HEK293 (cell line): Measurements from ENCODE around the gene PPM1F.

ENCODE experiments used
- BCL6B ChIP-seq: fragments of 450-650 bp; formaldehyde crosslinking; IDR thresholded peaks from 2 replicates; pipeline ENCODE4 v1.5.1; 2017; ENCODE audit warnings: missing biosample characterization, missing genetic modification characterization
- GLIS2 ChIP-seq: fragments of 450-650 bp; formaldehyde crosslinking; IDR thresholded peaks from 2 replicates; pipeline ENCODE4 v1.5.1; 2016; ENCODE audit warnings: missing biosample characterization, missing genetic modification characterization
- INSM2 ChIP-seq: fragments of 450-650 bp; formaldehyde crosslinking; IDR thresholded peaks from 2 replicates; pipeline ENCODE4 v1.5.1; 2016; ENCODE audit warnings: missing biosample characterization, missing genetic modification characterization
- KLF7 ChIP-seq: fragments of 450-650 bp; formaldehyde crosslinking; IDR thresholded peaks from 2 replicates; pipeline ENCODE4 v1.5.1; 2016; ENCODE audit warnings: missing biosample characterization, missing genetic modification characterization, borderline replicate concordance
- OSR2 ChIP-seq: fragments of 450-650 bp; formaldehyde crosslinking; IDR thresholded peaks from 2 replicates; pipeline ENCODE4 v1.5.1; 2016; ENCODE audit warnings: missing biosample characterization, missing genetic modification characterization
- OVOL3 ChIP-seq: fragments of 450-650 bp; formaldehyde crosslinking; IDR thresholded peaks from 2 replicates; pipeline ENCODE4 v1.5.1; 2016; ENCODE audit warnings: missing biosample characterization, missing genetic modification characterization
- PRDM2 ChIP-seq: fragments of 450-650 bp; formaldehyde crosslinking; IDR thresholded peaks from 2 replicates; pipeline ENCODE4 v1.5.1; 2016; ENCODE audit warnings: missing biosample characterization, missing genetic modification characterization, borderline replicate concordance
- SP2 ChIP-seq: fragments of 450-650 bp; formaldehyde crosslinking; IDR thresholded peaks from 2 replicates; pipeline ENCODE4 v1.5.1; 2016; ENCODE audit warnings: missing biosample characterization, missing genetic modification characterization
- WT1 ChIP-seq: fragments of 450-650 bp; formaldehyde crosslinking; IDR thresholded peaks from 2 replicates; pipeline ENCODE4 v1.5.1; 2016; ENCODE audit warnings: missing biosample characterization, missing genetic modification characterization
- ZBTB26 ChIP-seq: fragments of 450-650 bp; formaldehyde crosslinking; optimal IDR thresholded peaks from 2 replicates; pipeline ENCODE3; 2016; ENCODE audit warnings: missing biosample characterization, mild to moderate bottlenecking, missing genetic modification characterization
- ZFP37 ChIP-seq: fragments of 450-650 bp; formaldehyde crosslinking; IDR thresholded peaks from 2 replicates; pipeline ENCODE4 v1.5.1; 2016; ENCODE audit warnings: missing biosample characterization, missing genetic modification characterization
- ZFP69B ChIP-seq: fragments of 450-650 bp; formaldehyde crosslinking; IDR thresholded peaks from 2 replicates; pipeline ENCODE4 v1.5.1; 2016; ENCODE audit warnings: missing biosample characterization, missing genetic modification characterization
- ZNF19 ChIP-seq: fragments of 450-650 bp; formaldehyde crosslinking; IDR thresholded peaks from 2 replicates; pipeline ENCODE4; 2016; ENCODE audit warnings: missing biosample characterization, missing genetic modification characterization, low read depth
- ZNF23 ChIP-seq: fragments of 450-650 bp; formaldehyde crosslinking; IDR thresholded peaks from 2 replicates; pipeline ENCODE4 v1.5.1; 2016; ENCODE audit warnings: missing biosample characterization, missing genetic modification characterization, borderline replicate concordance
- ZNF302 ChIP-seq: fragments of 450-650 bp; formaldehyde crosslinking; IDR thresholded peaks from 2 replicates; pipeline ENCODE4 v1.5.1; 2016; ENCODE audit warnings: missing biosample characterization, missing genetic modification characterization, low read depth
- ZNF324 ChIP-seq: fragments of 450-650 bp; formaldehyde crosslinking; IDR thresholded peaks from 2 replicates; pipeline ENCODE4 v1.5.1; 2016; ENCODE audit warnings: missing biosample characterization, missing genetic modification characterization
- ZNF354C ChIP-seq: fragments of 450-650 bp; formaldehyde crosslinking; IDR thresholded peaks from 2 replicates; pipeline ENCODE4 v1.5.1; 2016; ENCODE audit warnings: missing biosample characterization, missing genetic modification characterization, low read depth, borderline replicate concordance
- ZNF426 ChIP-seq: fragments of 450-650 bp; formaldehyde crosslinking; IDR thresholded peaks from 2 replicates; pipeline ENCODE4 v1.5.1; 2017; ENCODE audit warnings: missing biosample characterization, missing genetic modification characterization, mild to moderate bottlenecking, inconsistent platforms, moderate library complexity
- ZNF449 ChIP-seq: fragments of 450-650 bp; formaldehyde crosslinking; IDR thresholded peaks from 2 replicates; pipeline ENCODE4 v1.5.1; 2017; ENCODE audit warnings: missing biosample characterization, mild to moderate bottlenecking, missing genetic modification characterization, moderate library complexity
- ZNF621 ChIP-seq: fragments of 450-650 bp; formaldehyde crosslinking; IDR thresholded peaks from 2 replicates; pipeline ENCODE4 v1.5.1; 2017; ENCODE audit warnings: missing biosample characterization, missing genetic modification characterization
- ZNF645 ChIP-seq: fragments of 450-650 bp; formaldehyde crosslinking; IDR thresholded peaks from 2 replicates; pipeline ENCODE4; 2016; ENCODE audit warnings: missing biosample characterization, missing genetic modification characterization
- ZNF677 ChIP-seq: fragments of 450-650 bp; IDR thresholded peaks from 2 replicates; pipeline ENCODE4 v1.5.0; 2018; ENCODE audit warnings: missing biosample characterization, mild to moderate bottlenecking, missing genetic modification characterization, moderate library complexity
- ZNF692 ChIP-seq: fragments of 450-650 bp; formaldehyde crosslinking; IDR thresholded peaks from 2 replicates; pipeline ENCODE4 v1.5.1; 2016; ENCODE audit warnings: missing biosample characterization, missing genetic modification characterization
- ZNF747 ChIP-seq: fragments of 450-650 bp; formaldehyde crosslinking; IDR thresholded peaks from 2 replicates; pipeline ENCODE4 v1.5.1; 2016; ENCODE audit warnings: missing biosample characterization, missing genetic modification characterization
- ZSCAN16 ChIP-seq: fragments of 450-650 bp; formaldehyde crosslinking; IDR thresholded peaks from 2 replicates; pipeline ENCODE4 v1.5.1; 2016; ENCODE audit warnings: missing biosample characterization, missing genetic modification characterization
- ZSCAN23 ChIP-seq: fragments of 450-650 bp; formaldehyde crosslinking; IDR thresholded peaks from 2 replicates; pipeline ENCODE4 v1.5.1; 2016; ENCODE audit warnings: missing biosample characterization, missing genetic modification characterization

PPM1F gene

GRCh38 chr22:21982338-21982965, 29.8 kb upstream of the PPM1F start, which contains the start of gene TOP3B (continued):
- no peak for TF ChIP-seq ZNF19 (tag by site-specific recombination)
- peak; percentile 64 for TF ChIP-seq SP2 (tag by site-specific recombination)
- TF ChIP-seq ZNF354C (tag by site-specific recombination), result no peak
- TF ChIP-seq ZNF23 (tag by site-specific recombination), result no peak
- peak; percentile 80 for TF ChIP-seq ZNF692
- TF ChIP-seq ZNF324, result peak; percentile 94
- peak; percentile 92 for TF ChIP-seq OSR2 (tag by site-specific recombination)
- TF ChIP-seq ZNF645 (tag by site-specific recombination), result no peak
- TF ChIP-seq ZNF449 (tag by site-specific recombination), result no peak
- 0 out of 2 replicates have a peak, but pooled peaks have one; percentile 59 for TF ChIP-seq ZSCAN23 (tag by site-specific recombination)
- peak; percentile 76 for TF ChIP-seq ZFP69B (tag by site-specific recombination)
- no peak for TF ChIP-seq ZNF621
- peak; percentile 40 for TF ChIP-seq ZBTB26
- no peak for TF ChIP-seq BCL6B (tag by site-specific recombination)
- peak; percentile 46; the same call in 1 of the 2 replicates for TF ChIP-seq WT1 (tag by site-specific recombination)
- peak; percentile 86 for TF ChIP-seq OVOL3
- peak; percentile 84 for TF ChIP-seq ZFP37 (tag by site-specific recombination)
- no peak for TF ChIP-seq ZNF302
- no peak for TF ChIP-seq ZNF677
- TF ChIP-seq PRDM2 (tag by site-specific recombination), result no peak
- peak; percentile 19; the same call in 1 of the 2 replicates for TF ChIP-seq GLIS2 (tag by site-specific recombination)
- TF ChIP-seq INSM2 (tag by site-specific recombination), result peak; percentile 87
- TF ChIP-seq ZNF747, result no peak
- TF ChIP-seq ZNF426 (tag by site-specific recombination), result no peak
- TF ChIP-seq ZSCAN16, result no peak
- peak; percentile 90 for TF ChIP-seq KLF7 (tag by site-specific recombination)
